DMS53 treated with DMSO at 0.1 percent for 48 hours (cell line): ENCODE data around the gene TNNI2.

Source experiments
- DNase-seq: peaks from one replicate; lab custom pipeline; 2025; ENCODE audit not compliant: unreplicated experiment; lab: John Stamatoyannopoulos, UW

The TNNI2 gene

GRCh38 chr11:1844221-1845094 is 5.7 kb downstream of the TNNI2 start:
- DNase-seq: no peak

GRCh38 chr11:1845095-1845429 is 6.3 kb downstream of the TNNI2 start:
- DNase-seq: no peak

- DNase-seq: no peak
Measured at GRCh38 chr11:1845561-1846452, 7.0 kb downstream of the TNNI2 start.

- DNase-seq: no peak
Measured at GRCh38 chr11:1846453-1846932, 7.7 kb downstream of the TNNI2 start.

- DNase-seq: no peak
Measured at GRCh38 chr11:1847006-1847735, 8.4 kb downstream of the TNNI2 start.

GRCh38 chr11:1847926-1848639 is 9.3 kb downstream of the TNNI2 start:
- no peak for DNase-seq

- no peak for DNase-seq
Measured at GRCh38 chr11:1848640-1849430, 10.1 kb downstream of the TNNI2 start.

- no peak for DNase-seq
Measured at GRCh38 chr11:1851468-1852180, 12.8 kb downstream of the TNNI2 start.

GRCh38 chr11:1852271-1852876 is 13.6 kb downstream of the TNNI2 start:
- DNase-seq: no peak

- no peak for DNase-seq
Measured at GRCh38 chr11:1852877-1853276, 14.1 kb downstream of the TNNI2 start, which contains the start of gene LSP1. LSP1 (plus strand) TSS chr11:1853084; CDS start chr11:1853145, 61 bp downstream.

- no peak for DNase-seq
Measured at GRCh38 chr11:1853376-1854131, 14.8 kb downstream of the TNNI2 start.

GRCh38 chr11:1854132-1854948 is 15.6 kb downstream of the TNNI2 start:
- DNase-seq: no peak

- DNase-seq: no peak
Measured at GRCh38 chr11:1854949-1855885, 16.4 kb downstream of the TNNI2 start.

- DNase-seq: no peak
Measured at GRCh38 chr11:1855886-1856265, 17.1 kb downstream of the TNNI2 start.

GRCh38 chr11:1856306-1857005 is 17.7 kb downstream of the TNNI2 start:
- DNase-seq: no peak
